Activated effector memory CD4-positive, alpha-beta T cell treated with anti-CD3 and anti-CD28 coated beads, Interleukin-2, amount 50 U/mL, for 16 hours (primary cell): Measurements from ENCODE around the gene KIAA1549.

Experiments used
- DNase-seq: peaks from one replicate; pipeline ENCODE4 v3.0.0-alpha.2; 2020

KIAA1549 gene

GRCh38 chr7:138974675-138975292, 6.4 kb downstream of the KIAA1549 start:
- DNase-seq: no peak

GRCh38 chr7:138974103-138974502, 7.1 kb downstream of the KIAA1549 start:
- no peak for DNase-seq

- no peak for DNase-seq
Observed at GRCh38 chr7:138970952-138971351, 10.2 kb downstream of the KIAA1549 start.

GRCh38 chr7:138970446-138970845, 10.7 kb downstream of the KIAA1549 start:
- DNase-seq: no peak

GRCh38 chr7:138967159-138967558, 14.0 kb downstream of the KIAA1549 start:
- DNase-seq: no peak

- DNase-seq: no peak
Observed at GRCh38 chr7:138964624-138965436, 16.4 kb downstream of the KIAA1549 start.

- no peak for DNase-seq
Observed at GRCh38 chr7:138963675-138964074, 17.5 kb downstream of the KIAA1549 start.

- no peak for DNase-seq
Observed at GRCh38 chr7:138962561-138963270, 18.5 kb downstream of the KIAA1549 start.

GRCh38 chr7:138961159-138961558, 20.0 kb downstream of the KIAA1549 start:
- no peak for DNase-seq

GRCh38 chr7:138958391-138958956, 22.7 kb downstream of the KIAA1549 start:
- DNase-seq: no peak

- DNase-seq: no peak
Observed at GRCh38 chr7:138957753-138958390, 23.3 kb downstream of the KIAA1549 start.

GRCh38 chr7:138957217-138957616, 24.0 kb downstream of the KIAA1549 start:
- DNase-seq: no peak

- no peak for DNase-seq
Observed at GRCh38 chr7:138954545-138955475, 26.4 kb downstream of the KIAA1549 start.

GRCh38 chr7:138952791-138953190, 28.4 kb downstream of the KIAA1549 start:
- DNase-seq: no peak

- no peak for DNase-seq
Observed at GRCh38 chr7:138951953-138952352, 29.2 kb downstream of the KIAA1549 start.

- no peak for DNase-seq
Observed at GRCh38 chr7:138949421-138950088, 31.6 kb downstream of the KIAA1549 start.

GRCh38 chr7:138948403-138948802, 32.8 kb downstream of the KIAA1549 start:
- no peak for DNase-seq

- no peak for DNase-seq
Observed at GRCh38 chr7:138945821-138946220, 35.4 kb downstream of the KIAA1549 start.

GRCh38 chr7:138945154-138945553, 36.0 kb downstream of the KIAA1549 start:
- no peak for DNase-seq

- DNase-seq: no peak
Observed at GRCh38 chr7:138944592-138944991, 36.6 kb downstream of the KIAA1549 start.

GRCh38 chr7:138943061-138943460, 38.1 kb downstream of the KIAA1549 start:
- no peak for DNase-seq
